ENCODE data around the gene RBFA.

Gene RBFA

GRCh38 chr18:80070825-80071224 lies 36.6 kb downstream of the RBFA start:
- DNase-seq, result no peak
- no peak for TF ChIP-seq POLR2A (IDR thresholded peaks at IDR 0.05; ENCODE audit: low read length)
- no peak for TF ChIP-seq GATA1 (IDR thresholded peaks at IDR 0.05; ENCODE audit: low read depth, low read length)

DNA sequence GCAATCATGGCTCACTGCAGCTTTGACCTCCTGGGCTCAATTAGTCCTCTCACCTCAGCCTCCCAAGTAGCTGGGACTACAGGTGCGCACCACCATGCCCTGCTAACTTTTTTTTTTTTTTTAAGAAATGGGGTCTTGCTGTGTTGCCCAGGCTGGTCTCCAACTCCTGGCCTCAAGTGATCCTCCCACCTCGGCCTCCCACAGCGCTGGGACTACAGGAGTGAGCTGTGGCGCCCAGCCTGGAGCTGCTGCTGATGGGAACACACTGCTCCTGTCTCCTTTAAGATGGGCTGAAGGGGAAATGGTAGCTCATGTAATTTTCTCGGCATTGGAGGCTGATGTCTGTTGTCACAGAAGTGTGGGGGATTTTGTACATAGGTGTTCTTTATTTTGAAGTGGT lies 39.9 kb downstream of the RBFA start:
- TF ChIP-seq GATA1 (IDR thresholded peaks at IDR 0.05; ENCODE audit: low read depth, low read length) (no peak), POLR2A (IDR thresholded peaks at IDR 0.05; ENCODE audit: low read length) (no peak)
- no peak for DNase-seq

GRCh38 chr18:80074697-80075096 lies 40.5 kb downstream of the RBFA start:
- TF ChIP-seq GATA1 (IDR thresholded peaks at IDR 0.05; ENCODE audit: low read depth, low read length), result no peak
- no peak for TF ChIP-seq POLR2A (IDR thresholded peaks at IDR 0.05; ENCODE audit: low read length)

GRCh38 chr18:80075940-80076339 lies 41.7 kb downstream of the RBFA start:
- no peak for DNase-seq
- no peak for TF ChIP-seq POLR2A (IDR thresholded peaks at IDR 0.05; ENCODE audit: low read length)
- TF ChIP-seq GATA1 (IDR thresholded peaks at IDR 0.05; ENCODE audit: low read depth, low read length), result no peak

More at GRCh38 chr18:80074697-80075096, 40.5 kb downstream of the RBFA start:
- DNase-seq, result no peak

GRCh38 chr18:80076379-80076778 lies 42.1 kb downstream of the RBFA start:
- no peak for TF ChIP-seq GATA1 (IDR thresholded peaks at IDR 0.05; ENCODE audit: low read depth, low read length)
- no peak for TF ChIP-seq POLR2A (IDR thresholded peaks at IDR 0.05; ENCODE audit: low read length)
- no peak for DNase-seq

DNA sequence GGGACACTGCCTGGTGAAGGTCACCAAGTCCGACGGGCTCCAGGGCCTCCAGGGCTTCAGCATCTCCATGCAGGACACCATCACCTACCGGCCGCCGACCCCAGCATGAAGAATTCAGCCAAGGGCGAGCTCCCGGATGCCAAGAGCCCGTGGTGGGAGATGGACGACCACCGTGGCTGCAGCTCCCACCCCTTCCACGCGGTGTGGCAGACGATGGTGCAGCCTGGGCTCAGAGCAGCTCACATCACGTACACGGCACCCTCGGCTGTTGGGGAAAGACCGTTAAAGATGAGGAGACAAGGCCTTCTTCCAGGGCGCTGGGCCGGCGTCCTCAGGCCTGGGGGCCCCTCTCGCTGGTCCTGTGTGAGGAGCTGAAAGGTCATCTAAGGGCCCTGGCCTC lies 43.6 kb downstream of the RBFA start:
- no peak for DNase-seq
- TF ChIP-seq GATA1 (IDR thresholded peaks at IDR 0.05; ENCODE audit: low read depth, low read length), result no peak
- TF ChIP-seq POLR2A (IDR thresholded peaks at IDR 0.05; ENCODE audit: low read length), result no peak

All from erythroblast (primary cell).